HG03558 (cell line): ENCODE results near the gene FLNB.

Experiments used
- ATAC-seq: cut with Tn5 transposase; IDR thresholded peaks from one replicate; pipeline ENCODE4 v1.9.1; 2021; ENCODE audit warnings: moderate number of reproducible peaks; ENCODE audit not compliant: unreplicated experiment; ENCODE audit errors: extremely low read depth

The FLNB gene

GRCh38 chr3:58216496-58217195, 208.4 kb downstream of the FLNB start:
- ATAC-seq, result no peak

- no peak for ATAC-seq
Observed at GRCh38 chr3:58217209-58217811, 209.1 kb downstream of the FLNB start.

GRCh38 chr3:58218904-58219303, 210.7 kb downstream of the FLNB start:
- ATAC-seq, result no peak
